GM18499 (cell line): ENCODE measurements around the gene SLC2A2.

Experiments
- ATAC-seq: cut with Tn5 transposase; IDR thresholded peaks from one replicate; pipeline ENCODE4 v1.9.1; 2021; ENCODE audit warnings: moderate number of reproducible peaks; ENCODE audit not compliant: insufficient read depth, unreplicated experiment

SLC2A2 gene

DNA sequence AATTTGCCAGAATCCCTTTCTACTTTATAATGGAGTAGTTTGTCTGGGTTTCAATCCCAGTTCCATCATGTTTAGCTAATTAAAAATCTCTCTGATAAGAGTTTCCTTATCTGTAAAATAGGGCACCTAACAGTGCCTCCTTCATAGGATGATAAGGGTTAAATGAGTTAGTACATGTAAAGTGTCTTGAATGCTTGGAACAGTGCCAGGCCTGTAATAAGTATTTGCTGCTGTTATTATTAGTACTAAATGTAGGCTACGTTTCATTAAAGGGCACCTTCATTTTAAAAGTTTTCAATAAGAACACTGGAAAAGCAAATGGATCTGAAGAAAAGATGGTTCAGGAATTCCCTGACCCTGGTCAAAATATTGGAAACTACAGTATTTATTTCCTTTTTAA is 11.8 kb upstream of the SLC2A2 start:
- no peak for ATAC-seq

GRCh38 chr3:171028779-171029232 is 2.3 kb upstream of the SLC2A2 start:
- no peak for ATAC-seq

- no peak for ATAC-seq
Measured at GRCh38 chr3:171028025-171028778, 1.7 kb upstream of the SLC2A2 start.

GRCh38 chr3:171023566-171023965 is 3.0 kb downstream of the SLC2A2 start:
- no peak for ATAC-seq

DNA sequence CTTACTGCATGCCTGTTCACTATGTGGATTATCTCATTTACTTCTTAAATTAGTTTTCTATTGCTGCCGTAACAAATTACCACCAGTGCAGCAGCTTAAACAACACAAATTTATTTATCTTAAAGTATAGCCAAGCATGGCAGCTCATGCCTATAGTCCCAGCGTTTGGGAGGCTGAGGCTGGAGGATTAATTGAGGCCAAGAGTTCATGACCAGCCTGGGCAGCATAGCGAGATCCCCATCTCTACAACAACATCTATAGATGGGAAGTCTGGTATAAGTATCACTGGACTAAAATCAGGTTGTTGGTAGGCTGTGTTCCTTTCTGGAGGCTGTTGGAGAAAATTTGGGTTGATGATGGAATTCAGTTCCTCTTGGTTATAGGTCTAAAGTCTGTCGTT is 5.1 kb downstream of the SLC2A2 start:
- no peak for ATAC-seq

DNA sequence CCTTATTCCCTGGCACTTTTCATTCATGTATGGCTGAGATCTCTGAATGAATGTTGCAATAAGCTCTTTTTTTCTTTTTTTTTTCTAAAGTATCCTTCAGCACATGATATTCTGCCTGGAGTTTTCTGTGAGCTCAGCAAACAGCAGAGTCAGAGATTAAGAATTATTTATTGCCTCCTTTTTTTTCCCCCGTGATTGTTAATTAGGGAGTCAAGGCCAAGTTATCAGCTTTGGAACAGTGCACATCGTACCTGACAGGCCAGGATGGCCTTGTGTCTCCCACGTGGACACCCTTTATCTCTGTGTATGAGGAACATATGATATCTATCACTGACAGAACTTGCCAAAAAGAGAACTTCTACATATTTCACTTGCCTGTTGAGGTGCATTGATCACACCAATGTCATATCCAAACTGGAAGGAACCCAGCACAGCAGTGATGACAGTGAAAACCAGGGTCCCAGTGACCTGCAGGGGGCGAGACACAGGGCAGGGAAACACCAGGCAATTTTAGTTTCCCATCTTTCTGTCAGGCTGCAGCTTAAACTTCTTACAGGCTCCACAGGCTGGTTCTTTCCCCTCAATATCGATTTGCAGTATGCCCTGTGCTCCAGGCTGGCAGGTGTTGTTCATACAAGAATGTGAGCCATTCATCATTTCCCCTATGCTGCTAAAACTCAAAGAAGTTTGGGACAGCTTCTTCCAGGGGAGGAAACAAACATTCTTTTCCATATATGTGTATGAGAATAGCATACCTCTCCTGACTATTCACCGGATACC is 8.2 kb downstream of the SLC2A2 start:
- ATAC-seq = no peak

- ATAC-seq = no peak
Measured at GRCh38 chr3:171013822-171014748, 12.4 kb downstream of the SLC2A2 start.

- ATAC-seq = no peak
Measured at GRCh38 chr3:171011873-171012336, 14.6 kb downstream of the SLC2A2 start.

- no peak for ATAC-seq
Measured at GRCh38 chr3:171011109-171011872, 15.2 kb downstream of the SLC2A2 start.

- ATAC-seq = no peak
Measured at GRCh38 chr3:171007316-171007715, 19.2 kb downstream of the SLC2A2 start.

GRCh38 chr3:171005648-171006047 is 20.9 kb downstream of the SLC2A2 start:
- ATAC-seq = no peak

DNA sequence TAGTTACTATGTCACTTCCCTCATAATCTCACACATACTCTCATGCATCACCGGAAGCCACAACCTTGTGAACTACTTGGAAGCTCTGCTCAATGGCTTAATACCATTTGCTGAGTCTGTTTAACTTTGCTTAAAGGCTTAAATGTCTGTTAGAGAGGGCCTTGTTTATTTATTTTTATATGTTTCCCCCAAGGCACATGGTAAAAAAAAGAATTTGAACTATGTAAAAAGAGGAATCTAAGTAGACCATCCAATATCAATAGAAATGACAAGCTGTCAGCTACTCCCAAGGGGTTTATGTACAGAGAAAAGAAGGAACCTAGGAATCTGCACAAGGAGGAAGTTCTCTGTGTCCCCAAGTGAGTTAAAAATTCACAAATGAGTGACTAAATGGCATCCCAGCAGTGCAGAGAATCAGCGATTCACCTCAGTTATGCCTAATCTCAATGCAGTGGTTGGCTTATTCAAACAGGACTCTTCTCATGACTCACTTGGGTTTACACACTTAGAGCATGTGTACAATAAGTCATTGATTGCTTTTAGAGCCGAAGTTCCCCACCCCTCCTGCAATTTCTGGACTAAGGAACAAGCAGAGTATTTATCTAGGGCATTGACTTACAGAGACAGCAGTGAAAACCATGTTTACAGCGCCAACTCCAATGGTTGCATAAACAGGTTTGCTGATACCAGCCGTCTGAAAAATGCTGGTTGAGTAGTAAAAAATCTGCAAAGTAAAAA is 24.4 kb downstream of the SLC2A2 start:
- no peak for ATAC-seq

- no peak for ATAC-seq
Measured at GRCh38 chr3:171001250-171001893, 25.1 kb downstream of the SLC2A2 start.

- ATAC-seq = no peak
Measured at GRCh38 chr3:171000281-171000680, 26.2 kb downstream of the SLC2A2 start.

DNA sequence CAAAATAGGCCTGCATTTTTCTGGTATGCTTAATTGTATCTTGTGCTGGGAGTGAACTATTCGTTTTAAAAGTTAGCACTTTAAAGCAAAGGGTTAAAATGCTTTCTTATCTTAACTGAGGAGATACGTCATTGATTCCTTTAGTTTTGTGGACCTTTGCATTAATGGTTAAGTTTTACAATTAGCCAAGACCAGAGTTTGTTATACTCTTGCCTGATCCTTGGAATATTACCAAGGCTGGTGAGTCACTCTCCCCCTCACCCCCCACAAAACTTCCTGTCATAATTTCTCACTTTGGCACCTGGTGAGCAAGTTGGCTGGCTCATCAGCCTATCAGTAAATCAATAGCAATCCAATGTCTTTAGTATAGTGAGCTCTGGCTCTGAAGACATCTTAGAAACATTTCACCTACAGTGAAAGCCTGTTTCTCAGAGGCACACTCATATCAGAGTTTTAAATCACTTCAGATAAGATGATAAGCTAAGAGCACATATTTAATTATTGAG is 26.7 kb downstream of the SLC2A2 start:
- ATAC-seq = no peak

GRCh38 chr3:170997961-170998913 is 28.3 kb downstream of the SLC2A2 start:
- no peak for ATAC-seq

DNA sequence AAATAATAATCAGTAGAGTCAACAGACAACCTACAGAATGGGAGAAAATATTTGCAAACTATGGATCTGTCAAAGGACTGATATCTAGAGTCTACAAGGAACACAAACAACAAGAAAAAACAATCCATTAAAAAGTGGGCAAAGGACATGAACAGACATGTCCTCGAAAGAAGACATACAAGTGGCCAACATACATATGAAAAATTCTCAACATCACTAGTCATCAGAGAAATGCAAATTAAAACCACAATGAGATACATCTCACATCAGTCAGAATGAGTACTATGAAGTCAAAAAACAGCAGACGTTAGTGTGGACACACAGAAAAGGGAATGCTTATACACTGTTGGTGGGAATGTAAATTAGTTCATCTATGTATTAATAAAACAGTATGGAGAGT is 33.7 kb downstream of the SLC2A2 start:
- ATAC-seq = no peak
